HG03571 (cell line): ENCODE measurements around the gene HOTAIR.

Experiments
- ATAC-seq: cut with Tn5 transposase; IDR thresholded peaks from one replicate; pipeline ENCODE4 v1.9.1; 2021; ENCODE audit not compliant: unreplicated experiment

The HOTAIR gene

DNA sequence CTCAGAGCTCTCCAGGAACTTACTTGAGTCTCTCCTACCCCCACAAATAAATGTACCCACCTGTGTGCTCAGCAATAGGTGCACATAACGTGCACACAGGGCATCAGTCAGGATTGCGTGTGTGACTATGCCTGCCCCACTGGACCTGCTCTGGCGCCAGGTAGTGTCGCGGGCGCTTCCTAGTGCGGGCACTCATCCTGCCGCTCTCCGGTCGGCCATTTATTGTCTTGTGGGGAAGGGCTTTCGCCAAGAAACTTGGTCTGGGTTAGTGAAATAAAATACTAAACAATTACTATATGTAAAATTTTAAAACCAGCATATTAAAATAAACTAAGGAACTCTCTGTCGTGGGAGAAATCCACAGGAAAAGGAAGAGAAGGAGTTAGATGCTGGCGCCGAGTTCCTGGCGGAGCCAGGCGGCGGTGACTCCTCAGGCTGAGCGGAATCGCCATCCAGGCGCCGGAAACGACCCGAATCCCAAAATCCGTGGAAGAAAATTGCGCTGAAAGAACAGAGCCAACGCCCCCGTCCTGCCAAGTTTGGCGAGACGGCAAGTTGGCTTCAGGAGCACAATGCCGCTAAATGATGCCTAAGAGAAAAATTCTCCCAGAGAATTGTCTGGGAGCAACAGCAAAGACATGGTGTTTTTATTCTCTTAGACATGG lies 44.0 kb downstream of the HOTAIR start:
- no peak for ATAC-seq

GRCh38 chr12:53929527-53929926 lies 45.2 kb downstream of the HOTAIR start:
- ATAC-seq = no peak

- no peak for ATAC-seq
Measured at GRCh38 chr12:53928054-53928835, 46.5 kb downstream of the HOTAIR start.

DNA sequence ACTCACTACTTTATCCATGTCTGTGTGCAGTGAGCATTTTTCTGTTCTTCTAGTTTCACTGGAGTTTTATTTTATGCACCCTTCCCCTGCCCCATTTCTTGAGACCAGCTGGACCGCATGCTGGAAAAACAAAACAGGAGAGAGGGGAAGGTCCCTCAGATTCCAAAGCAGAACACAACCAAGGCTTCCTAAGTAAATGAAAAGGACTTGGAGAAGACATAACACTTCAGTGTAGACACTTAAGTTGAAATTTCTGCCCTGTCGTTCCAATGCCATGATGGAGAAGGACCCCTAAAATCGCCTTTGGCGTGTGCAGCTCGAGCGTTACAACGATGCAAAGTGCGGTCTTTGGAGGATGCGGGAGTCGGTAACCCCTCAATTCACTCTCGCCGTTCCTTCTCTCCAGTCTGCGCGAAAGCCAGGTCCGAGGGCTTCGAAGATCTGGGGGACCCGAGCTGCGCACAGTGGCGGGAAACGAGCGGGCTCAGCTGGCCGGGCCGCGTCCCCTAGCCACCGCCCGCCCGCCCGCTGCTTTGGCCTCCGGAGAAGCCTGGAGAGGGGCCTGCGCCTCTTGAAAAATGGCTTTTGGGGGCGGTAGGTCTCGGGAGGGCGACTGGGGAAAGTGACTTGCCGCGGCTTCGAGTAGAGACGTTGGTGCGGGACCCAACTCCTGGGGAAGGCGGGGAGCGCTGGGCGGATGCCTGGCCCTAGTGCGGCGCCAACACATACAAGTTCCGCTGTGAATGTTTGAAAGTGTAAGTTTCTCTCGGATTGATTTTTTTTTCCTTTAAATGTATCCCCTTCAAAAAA lies 47.3 kb downstream of the HOTAIR start:
- no peak for ATAC-seq

- no peak for ATAC-seq
Measured at GRCh38 chr12:53924521-53925405, 50.0 kb downstream of the HOTAIR start.

GRCh38 chr12:53916788-53917655 lies 57.7 kb downstream of the HOTAIR start:
- no peak for ATAC-seq
